NOMO-1 treated with DMSO at 0.1 percent for 48 hours (cell line): ENCODE results near the gene KRT4.

Source experiments
- DNase-seq: peaks from one replicate; lab custom pipeline; 2025; ENCODE audit not compliant: unreplicated experiment; lab: John Stamatoyannopoulos, UW

KRT4 gene

DNA sequence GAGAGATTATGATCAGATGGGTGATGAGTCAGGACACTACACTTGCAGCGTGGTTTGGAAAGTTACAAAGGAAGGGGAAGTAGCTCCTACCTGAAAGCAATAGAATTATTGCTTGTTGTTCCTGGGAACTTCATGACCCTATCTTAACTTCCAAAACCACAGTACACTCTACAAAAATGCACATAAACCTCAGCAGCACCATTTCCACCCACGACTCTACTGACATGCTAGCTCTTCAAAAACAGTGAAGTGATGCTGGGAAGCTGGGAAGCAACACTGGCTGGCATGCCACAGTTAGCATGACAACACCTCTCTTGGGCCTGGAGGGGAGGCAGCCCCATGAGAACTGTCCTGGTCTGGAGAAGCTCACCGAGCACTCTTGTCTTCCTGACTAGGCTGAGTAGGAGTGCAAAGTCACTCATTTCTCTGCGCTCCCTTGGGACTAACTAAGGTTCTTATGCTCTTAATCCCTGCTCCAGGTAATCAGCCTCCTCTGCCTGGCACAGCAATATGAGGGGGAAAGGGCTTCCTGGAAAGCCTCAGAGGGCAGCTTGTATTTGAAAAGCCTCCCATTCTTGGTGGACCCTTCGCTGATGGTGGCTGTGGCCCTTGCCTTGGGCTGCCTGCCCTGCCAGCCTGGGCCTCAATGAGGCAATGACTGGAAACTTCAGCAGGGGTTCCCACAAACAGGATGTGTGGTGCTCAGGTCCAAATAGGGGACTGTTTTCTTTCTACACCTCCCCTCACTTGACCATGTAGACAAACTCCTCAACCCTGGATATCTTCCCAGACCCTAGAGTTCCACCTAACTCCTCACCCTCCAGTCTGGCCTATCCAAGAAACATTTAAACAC, 19.2 kb downstream of the KRT4 start:
- DNase-seq = no peak

DNA sequence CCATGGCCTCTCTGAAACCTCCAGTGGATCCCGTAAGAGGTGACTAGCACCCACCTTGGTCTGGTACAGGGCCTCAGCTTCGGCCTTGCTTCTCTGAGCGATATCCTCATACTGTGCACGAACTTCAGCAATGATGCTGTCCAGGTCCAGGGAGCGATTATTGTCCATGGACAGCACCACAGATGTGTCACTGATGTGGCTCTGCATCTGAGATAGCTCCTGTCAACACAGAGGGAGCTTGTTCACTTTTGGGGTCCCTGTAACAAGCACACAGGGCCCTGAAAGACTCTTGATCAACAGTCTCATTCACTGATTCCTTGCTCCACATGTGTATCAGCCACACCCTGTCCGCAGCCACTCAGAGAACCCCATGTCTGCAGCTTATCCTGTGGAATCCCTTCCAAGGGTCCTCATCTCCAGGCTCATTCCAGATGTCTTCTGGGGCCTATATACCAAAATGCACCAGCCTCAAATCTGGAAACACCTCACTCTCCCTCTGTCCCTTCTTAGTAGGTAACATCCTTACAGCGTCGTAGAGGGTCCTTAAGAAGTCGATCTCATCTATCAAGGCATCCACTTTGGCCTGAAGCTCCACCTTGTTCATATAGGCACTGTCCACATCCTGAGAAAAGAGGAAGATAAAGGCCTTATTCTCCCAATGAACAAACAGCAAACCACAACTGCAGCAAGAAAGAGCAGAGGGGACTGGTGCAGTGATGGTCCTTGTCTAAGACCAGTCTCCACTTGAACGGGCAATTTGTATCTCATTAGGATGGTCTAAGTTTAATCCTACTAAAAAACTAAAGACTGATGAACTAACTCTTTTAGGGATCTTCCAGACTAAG, 21.5 kb downstream of the KRT4 start:
- DNase-seq = peak; percentile 12

DNA sequence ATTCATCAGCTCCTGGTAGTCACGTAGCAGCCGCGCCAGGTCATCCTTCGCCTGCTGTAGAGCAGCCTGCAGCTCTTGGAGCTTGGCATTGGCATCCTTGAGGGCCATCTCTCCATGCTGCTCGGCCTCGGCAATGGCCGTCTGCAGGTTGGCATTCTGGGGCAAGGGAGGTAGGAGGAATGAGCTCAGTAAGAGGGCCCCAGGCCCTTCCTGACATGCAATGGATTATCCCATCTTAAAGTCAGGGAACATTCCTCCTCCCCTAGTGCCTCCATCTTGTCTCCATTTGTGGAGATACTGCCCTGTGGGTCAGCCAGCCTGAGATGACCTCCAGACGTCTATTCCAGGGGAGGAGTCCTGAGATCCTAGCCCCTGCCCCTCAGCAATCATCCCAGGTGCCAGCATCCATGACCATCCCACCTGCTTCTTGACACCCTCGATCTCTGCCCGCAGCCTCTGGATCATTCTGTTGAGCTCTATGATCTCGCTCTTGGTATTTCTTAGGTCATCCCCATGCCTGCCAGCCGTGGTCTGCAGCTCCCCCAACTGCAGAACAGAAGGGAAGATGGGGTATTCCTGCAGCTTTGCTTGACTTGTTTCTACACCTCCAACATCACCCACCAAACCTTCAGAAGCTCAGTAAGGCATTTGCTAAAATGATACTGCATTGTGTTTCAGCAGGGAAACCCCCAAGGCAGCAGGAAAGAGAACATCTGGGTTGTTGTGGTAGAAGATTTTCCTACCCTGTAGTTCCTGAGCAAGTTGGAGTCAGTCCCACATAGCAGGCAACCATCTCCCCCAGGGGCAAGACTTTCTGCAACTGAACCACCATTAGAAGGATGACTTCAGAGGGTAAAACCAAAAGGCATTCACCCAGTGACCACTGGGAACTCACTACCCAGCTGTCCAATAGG, 22.4 kb downstream of the KRT4 start:
- DNase-seq = no peak

DNA sequence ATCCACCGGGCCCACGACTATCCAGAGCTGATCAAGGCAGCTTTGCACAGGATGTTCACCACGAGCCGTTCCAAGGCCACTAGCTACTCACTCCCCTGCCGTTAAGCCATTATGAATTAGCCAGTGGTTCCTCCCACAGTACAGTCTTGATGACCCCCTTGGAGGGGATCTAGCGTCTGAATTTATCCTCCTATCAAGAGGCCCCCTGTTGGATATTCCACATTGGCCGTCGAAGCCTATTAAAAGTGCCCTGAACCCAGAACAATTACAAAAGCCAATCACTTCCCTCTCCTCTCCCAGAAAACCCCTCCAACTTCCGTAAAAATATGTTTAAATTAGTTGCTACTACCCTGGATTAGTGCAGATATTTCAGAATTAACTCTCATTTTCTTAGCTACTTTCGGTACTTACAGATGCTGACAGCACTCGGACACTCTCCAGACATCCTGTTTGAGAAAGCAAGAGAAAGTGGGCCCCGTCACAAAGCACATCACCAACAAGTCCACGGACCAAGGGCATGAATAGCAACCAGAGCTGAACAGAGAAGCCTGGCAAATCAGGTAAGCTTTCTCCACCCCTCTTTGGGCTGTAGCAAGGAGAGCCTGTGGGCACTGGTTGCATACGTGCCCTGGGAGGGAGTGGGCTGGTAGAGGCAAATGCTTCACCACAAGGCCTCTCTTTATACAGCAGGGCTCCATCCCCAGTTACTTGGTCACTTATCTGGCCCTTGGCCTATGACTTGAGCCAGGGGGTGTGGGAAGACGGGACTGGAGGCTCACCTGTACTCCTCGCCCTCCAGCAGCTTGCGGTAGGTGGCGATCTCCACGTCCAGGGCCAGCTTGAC, 23.3 kb downstream of the KRT4 start:
- no peak for DNase-seq

DNA sequence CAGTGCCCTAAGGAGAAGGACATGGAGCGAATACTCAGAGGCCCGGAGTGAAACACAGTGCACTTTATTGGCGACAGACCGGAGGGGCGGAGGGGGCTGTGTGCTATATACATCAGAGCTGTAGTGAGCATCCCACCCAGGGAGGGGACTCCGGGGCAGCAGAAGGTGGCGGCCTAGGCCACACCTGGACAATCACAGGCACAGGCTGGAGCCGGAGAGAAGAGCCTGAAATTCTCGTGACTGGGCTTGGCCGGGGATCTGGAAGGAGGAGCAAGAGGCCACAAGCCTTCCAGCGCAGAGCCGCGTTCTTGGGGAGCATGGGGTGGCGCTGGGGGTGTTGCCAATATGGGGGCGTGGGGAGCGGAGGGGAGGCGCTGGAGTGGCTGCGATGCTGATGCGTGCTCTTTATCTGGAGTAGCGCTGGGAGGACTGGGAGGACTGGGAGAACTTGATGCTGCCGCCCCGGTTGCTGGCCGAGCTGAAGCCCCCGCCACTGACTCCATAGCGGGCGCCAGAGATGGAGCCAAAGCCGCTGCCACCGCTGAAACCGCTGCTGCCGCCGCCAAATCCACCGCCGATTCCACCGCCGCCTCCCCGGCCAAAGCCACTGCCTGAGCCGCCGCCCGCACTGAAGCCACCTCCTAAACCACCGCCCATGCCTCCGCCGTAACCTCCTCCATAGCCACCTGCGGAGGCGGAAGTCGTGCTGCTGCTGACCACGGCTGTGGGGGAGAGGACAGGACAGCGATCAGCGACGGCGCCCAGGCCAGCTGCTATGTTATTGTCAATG, 24.1 kb downstream of the KRT4 start:
- DNase-seq = no peak

DNA sequence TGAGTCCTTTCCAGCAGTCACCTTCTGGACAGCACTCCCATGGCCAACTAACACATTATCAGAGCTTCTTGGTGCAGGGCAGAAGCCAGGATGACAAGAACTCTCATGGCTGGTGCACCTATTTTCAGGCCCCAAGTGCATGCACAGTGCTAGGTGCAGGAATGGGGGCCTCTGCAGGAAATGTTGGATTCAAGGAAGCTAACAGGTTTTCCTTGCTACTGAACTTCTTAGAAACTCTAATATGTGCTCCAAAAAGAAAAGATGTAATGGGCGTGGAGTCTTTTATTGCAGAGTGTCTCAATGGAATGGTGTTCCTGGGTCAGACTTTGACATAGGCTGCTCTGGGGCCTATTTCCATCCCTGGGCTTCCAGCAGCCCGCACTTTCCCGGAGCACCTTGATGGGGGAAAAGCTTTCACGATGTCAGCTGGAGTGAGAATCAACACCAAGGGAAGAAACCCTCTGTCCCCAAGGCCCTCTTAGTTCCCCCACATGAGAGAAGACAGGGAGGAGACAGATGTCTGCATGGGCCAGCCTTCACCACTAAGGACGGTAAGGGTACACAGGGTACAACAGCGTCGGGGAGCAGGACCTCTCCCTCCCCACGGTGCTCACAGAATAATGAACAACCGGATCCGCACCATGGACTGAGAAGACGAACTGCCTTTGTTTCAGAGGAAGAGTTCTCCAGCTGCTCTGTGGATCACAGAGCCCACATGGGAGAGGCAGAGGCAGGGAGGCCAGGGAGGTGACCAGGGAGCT, 24.9 kb downstream of the KRT4 start:
- DNase-seq = no peak

DNA sequence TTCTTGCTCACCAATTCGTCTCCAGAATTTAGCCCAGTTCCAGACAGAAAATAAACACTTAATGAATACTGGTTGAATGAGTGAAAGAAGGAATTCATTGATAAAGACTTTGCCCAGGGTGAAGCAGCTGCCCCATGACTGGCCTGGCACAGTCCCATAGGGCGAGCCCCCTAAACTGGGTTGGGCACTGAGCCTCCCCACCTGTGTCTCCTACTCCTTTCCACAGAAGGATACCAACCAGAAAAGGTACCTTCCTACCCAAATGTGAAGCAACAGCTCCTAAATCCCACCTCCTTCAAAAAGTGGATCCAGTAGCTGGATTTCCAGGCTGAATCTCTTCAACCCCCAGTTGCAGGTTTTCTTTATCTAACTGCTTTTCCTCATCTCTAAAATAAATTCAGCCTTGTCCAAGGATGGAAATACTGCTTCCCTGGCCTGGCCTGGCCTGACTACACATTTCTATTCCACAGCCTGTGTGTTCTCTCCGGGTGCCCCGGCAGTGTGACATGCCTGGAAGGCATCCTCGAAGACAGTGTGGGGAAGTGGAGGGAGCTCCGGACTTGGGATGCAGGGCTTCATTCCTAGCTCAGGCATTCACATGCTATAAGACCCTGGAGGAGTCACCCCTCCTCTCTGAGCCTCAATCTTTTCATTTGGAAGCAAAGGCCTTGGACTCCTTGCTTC, 25.6 kb downstream of the KRT4 start:
- DNase-seq = no peak

DNA sequence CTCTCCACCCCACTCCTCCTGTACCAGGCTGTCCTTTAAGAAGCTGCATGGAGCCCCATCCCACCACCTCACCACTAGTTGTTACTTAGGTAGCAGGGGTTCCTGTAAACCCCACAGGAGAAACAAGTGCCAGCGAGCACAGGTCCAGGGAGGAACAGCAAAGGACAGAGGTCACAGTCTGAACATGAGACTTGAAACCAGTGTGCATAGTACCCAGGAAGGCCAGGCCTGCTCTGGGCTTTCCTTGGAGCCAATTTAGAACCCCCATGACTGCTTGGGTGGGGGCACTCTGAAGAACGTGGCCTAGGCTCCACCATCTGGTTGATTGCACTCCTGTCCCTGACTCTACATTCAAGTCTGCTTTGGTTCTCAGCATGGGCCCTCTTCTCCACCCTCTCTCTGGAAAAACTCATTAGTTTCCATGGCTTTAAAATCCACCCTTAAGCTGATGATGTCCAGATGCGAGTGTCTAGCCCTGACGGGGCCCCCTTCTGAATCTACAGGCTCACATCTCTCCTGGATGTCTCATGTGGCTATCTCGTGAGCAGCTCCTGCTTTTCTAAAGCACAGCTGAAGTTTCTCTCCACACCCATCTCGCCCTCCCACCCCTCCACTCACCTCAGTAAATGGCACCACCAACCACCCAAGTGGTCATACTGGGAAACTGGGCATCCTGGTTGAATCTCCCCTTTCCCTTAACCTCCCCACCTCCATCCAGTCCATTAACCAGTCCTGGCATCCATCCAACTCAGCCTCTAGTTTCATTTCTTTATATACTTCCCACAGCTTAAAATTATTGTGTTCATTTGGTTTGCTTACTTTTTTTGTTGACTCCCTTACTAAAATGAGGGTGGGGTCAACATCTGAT, 26.4 kb downstream of the KRT4 start:
- DNase-seq = no peak

DNA sequence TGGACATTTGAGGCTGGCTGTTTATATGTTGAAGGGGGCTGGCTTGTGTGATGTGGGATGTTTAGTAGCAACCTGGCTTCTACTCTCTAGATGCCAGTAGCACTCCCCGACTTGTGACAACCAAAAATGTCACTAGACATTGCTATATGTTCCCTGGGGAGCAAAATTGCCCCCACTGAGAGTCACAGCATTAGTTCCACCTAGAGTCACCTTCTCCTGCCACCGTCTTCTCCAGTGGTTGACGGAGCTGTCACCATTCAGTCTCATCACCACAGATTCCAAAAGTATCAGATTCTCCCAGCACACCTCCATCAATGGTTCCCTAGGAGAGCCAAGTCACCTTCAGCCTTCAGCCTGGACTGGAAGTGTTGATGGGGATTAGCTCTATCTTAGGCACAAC, 29.0 kb downstream of the KRT4 start:
- DNase-seq = no peak

DNA sequence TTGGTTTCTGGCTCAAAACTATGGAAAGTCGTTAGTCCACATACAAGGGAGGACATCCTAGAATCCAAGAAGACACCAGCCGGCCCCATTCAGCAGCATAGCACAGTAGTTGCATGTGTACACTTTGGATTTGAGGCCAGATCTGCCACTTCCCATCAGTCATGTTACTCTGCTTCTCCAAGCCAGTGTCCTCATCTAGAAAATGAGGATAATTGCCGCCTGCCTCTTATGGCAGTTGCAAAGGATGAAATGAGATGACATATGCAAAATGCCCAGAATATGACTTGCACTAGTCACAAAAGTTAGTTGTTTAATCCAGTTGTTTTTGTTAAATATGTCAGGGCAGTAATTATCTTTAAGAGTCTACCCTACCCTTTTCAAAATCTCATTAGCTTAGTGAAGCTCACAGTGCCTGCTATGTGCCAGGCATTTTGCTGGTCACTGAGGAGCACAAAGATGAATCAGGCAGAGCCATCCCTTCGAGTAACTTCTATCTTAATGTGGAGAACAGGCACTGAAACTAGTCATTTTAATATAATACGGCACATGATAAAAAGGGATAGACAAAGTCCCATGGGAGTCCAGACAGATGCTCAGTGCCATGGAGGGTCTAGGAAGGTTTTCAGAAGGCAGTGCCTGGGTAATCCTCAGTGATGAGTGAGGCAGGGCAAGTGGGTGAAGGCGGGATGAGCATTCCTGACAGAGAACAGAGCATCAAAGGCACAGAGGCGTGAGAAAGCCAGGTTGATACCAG, 30.2 kb downstream of the KRT4 start:
- no peak for DNase-seq

DNA sequence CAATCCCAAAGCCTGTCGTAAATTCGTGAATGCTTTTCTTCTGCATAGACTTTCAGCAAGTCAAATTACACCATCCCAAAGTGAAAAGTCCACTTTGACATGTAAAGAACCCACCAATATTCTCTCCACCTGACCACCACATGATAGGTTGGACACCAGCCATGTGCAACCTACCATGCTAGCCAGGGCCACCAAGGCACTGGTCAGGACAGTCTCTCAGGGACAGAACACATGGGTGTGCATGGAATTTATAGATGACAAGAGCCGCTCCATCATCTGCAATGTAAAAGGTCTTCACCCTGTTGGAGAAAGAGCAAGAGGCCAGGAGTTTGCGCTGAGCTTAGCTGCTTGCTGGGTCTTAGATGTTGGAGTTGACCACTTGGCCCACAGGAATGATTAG, 31.4 kb downstream of the KRT4 start:
- DNase-seq = no peak

DNA sequence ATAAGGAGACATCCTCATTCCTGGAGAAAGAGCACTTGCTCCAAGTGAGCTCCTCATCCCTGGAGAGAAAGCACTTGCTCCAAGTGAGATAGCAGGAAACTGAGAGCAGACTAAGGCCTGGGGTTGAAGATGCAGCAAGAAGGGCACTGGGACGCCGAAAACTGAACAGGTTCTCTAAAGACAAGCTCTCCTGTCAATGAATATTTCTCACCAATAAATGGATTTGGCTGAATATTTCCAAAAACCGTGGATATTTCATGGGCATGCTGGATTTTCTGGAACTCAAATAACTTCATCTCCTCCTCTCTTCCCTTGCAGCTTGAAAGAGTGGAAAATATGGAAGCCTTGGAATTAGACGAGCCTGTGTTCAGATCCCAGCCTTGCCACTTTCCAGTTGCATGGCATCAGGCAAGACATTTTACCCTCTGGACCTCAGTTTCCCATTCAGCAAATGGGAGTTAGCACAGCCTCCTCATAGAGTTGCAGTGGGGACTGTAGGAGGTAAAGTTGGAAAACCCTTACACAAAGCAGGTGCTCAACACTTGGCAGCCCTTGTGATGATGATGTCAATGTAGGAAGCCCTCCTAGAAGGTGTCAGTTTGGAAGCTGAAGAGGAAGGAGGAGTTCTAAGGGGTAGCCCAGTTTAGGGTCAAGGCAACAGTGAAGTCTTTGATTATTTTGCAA, 32.4 kb downstream of the KRT4 start:
- DNase-seq = no peak

DNA sequence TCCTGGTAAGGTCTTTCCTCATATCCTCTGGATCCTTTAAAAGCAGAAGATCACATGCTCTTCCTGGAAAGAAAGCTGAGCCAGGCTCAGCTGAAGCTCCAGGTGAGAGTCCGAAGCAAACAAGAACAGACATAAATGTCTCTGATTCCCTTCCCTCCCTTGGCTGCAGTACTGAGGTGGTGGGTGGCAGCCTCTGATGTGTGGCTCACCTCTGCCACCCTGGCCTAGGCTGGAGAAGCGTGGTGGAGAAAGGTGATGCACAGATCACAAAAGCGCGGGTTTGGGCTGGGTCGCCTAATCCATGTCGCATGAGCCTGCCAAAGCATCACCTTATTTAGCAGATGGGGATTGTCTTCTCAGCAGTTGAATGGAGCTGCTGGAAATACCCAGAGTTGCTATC, 34.0 kb downstream of the KRT4 start:
- DNase-seq = no peak

DNA sequence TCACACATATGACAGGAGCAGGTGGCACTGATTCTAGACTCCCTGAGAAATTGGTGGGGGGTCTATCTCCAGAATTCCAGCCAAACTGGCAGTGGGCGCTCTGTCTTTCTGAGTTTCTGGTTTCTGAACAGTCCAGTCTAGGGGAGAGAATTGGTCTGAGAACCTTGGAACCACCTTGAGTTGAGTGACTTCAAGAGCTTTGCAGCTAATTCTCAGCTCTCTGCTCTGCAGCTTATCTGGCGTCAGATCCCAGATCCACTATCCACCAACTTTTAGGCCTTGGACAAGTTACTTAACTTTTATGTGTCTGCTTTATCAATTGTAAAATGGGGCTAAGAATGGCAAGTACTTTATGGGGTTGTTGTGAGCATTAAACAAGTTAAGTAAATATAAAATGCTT, 35.1 kb downstream of the KRT4 start:
- DNase-seq = no peak

DNA sequence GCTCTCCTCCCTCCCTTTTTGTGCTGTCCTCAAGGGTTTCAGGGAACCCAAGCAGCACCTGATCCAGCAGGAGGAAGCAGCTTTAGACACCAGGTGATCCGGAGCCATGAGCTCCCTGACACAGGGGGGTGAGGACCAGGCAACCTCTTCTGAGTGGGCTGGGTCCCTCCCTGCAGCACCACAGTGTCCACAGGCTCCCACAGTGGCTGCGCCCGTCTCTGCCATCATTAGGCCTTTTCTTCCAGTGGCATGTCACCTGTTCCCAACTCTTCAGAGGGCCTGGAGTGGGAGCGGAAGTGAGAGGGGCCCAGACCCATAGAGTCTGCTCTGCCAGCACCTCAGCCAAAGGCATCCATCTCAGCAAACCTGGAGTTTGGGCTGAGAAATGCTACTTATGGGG, 36.4 kb downstream of the KRT4 start:
- no peak for DNase-seq

DNA sequence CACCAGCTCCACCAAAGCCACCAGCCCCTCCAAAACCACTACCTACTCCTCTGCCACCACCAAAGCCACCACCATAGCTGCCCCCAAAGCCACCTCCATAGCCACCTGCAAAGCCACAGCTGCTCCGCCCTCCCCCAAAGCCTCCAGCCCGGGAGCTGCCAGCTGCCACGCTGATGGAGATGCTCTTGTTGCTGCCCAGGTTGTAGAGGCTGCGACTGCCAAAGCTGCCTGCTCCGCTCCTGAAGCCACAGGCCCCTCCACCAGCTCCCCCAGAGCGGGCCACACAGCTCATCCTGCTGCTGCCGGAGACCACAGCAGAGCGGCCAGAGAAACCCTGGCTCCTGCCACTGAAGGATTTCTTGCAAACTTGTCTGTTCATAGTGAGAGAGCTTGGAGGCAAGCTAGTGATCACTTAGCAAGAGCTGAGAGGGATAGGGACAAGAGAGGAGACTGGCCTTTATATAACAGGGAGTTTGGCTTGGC, 37.0 kb downstream of the KRT4 start, which contains the start of gene KRT76:
Gene KRT76 (minus strand): TSS at position 433 of the 483 bp plus-strand sequence. CDS start 54 bp downstream, at position 379.
- DNase-seq = no peak
